ENCODE data around the gene SORCS2.

Gene SORCS2

DNA sequence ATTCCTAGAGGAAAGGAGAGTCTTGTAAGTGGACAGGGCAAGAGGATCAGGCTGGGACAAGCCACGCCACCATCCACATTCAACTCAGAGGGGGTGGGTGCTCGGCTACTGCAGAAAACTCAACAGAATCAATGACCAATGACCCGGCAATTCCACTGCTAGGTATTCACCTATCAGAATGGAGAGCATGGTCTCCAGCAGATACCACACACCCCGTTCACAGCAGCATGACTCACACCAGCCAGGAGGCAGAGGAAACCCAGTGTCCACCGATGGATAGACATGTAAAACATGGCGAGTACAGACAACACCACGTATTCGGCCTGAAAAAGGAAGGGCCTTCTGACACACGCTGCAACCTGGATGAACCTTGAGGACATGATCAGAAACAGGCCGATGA lies 571.5 kb downstream of the SORCS2 start:
- no peak for DNase-seq

DNA sequence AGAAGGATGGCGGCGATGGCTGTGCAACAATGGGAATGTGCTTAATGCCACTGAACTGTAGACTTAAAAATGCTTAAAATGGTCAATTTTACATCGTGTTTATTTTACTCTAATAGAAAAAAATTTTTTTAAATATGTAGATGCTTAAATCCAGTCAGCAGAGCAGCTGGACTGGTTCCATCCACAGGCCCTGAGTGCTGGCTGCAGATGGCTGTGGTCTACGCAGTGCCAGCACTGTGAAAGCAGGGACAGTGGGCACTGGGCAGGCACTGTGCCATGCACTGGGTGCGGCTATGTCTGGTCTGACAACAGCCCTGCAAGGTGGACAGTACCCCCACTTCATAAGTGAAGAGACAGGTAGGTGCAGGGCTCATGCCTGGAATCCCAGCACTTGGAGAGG lies 572.1 kb downstream of the SORCS2 start:
- no peak for DNase-seq

DNA sequence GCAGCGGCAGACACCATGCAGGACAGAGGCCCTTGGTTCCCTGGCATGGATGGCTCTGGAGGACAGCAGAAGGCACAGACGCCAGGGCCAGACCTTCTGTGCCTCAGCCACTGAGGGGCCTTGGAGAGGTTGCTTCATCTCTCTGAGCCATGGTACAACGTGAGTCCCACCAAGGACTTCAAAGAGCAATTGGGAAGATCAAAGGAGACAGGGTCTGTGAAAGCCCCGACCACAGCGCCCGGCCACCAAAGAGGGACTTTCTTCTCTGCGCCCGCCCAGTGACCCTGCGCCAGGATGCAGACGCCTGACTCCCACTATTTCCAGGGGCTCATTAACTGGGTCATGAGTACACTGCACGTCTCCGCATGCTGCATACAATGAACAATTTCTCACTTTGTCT lies 573.3 kb downstream of the SORCS2 start:
- DNase-seq = no peak

DNA sequence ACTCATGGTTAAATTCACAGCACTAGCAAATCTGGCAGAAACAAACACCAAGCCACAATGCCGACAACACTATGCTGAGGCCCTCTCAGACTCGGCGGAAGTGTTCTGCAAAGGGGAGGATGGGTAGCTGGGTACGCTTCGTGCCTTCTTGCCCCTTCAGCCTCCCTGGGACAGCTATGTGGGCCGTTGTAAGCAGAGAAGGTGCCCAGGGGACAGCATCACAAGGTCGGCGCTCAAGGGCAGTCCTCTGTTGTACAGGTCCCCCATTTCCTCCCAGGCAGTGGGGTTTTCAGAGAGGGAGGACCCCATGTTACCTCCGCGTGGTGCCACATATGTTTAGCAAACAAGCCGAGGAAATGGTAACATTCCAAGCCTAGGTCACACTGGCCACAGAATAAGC lies 573.7 kb downstream of the SORCS2 start:
- DNase-seq = no peak

DNA sequence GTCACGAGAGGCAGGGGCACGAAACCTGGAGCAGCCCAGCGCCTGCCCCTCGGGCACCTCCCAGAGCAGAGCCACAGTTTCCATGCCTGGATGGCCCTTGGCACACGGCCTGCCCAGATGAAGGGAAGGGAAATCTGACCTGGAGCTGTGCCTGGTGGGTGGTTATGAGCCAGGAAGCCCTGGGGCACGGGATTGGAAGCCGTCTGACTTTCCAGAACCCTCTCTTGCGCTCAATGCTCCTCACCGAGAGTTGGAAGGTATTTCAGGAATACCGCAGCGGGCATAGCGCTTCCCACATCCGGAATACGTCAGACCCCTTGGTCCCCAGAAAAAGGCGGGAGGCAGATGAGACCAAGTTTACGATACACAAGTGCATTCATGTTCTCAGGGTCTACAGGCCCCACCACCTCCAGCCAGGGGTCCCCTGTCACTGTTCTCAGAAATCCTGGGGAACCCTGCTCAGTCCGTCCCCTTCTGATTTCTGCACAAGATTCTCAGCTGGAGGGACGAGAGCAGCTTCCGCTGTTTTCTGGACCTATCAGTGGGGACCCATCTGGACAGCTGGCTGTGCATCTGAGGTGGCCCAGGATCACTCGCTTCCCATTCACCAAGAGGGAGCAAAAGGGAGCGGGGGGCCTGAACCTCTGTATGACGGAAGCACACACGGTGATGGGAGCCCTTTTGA lies 574.5 kb downstream of the SORCS2 start:
- no peak for DNase-seq

DNA sequence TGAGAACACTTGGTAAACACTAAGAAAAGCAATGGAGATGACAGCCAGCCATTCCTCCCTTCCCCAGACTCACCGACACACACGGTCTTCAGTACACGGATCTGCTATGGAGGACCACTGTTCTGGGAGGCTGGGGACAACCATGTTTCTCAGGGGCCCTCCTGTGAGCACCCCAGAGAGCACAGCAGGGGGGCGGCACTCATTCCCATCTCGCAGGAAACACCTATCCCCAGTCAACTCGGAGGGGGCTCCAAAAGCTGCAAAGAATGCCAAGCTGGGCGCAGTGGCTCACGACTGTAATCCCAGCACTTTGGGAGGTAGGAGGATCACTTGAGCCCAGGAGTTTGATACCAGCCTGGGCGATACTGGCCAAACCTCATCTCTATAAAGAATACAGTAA lies 575.2 kb downstream of the SORCS2 start:
- DNase-seq = no peak

DNA sequence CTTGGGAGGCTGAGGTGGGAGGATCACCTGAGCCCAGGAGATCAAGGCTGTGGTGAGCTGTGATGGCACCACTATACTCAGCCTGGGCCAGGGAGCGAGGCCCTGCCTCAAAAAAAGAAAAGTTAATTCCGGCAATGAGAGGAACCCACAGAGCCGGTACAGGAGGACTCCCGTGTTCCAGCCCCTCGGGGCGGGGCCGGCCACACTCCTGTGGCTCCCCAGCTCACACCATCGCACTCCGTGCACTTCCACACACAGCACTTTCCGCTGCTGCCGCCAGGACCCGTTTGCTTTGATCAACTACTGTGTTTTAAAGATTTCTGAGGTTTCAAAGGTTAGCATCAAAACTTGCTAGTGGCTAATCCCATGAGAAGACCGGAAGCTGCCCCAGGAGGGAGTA lies 575.6 kb downstream of the SORCS2 start:
- no peak for DNase-seq

DNA sequence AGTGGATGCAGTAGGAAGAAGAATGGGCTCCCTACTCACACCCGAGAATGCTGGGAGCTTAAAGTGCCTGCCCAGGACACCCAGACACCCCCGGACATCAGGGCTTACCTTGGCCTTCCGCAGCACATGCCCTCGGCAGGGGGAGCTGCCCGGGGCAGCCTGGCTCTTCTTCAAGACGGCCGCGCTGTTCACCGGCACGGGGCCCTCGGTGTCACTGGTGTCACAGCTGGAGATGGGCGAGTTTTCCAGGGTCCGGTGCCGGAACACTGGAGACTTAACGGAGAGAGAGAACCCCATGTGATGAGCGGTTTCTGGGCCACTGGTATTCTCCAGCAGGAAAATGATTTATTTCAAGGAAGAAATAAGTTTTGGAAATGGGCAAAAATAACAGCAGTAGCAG lies 576.4 kb downstream of the SORCS2 start:
- no peak for DNase-seq

DNA sequence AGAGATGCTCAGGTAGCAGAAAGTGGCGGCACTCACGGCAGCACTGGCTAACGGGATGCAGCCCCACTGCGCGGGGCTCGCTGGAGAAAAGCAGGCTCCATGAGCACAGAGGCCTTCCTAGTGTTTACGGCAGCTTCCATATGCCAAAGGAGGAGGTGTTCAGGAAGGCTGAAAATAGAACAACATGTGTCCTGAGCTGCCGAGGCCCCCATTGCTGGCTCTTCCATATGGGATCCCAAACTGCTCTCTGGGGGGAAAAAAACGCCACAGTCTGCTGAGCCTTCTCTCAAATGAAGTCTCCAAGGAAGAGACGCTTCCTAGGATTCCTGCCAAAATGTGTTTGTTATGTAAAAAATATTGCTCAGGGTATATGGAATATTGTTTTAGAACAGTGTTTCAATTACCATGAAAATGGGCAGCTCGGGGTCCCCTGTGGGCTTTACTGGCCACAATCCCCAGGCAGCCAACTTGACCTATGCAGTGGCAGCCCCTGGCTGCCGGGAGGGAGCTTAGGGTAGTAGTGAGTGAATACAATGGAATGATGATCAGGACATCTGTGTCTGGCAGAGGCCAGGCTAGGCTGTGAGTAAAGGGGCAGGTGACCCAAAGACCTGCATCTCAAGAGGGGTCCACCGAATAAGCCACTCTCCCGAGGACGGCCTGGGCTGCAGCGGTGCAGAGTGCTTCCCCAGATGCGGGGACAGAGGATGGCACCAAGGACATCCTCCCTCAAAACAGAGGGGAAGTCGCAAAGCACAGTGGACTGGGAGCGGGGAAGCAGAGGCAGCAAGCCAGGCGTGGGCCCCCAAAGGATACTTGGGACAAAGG lies 577.3 kb downstream of the SORCS2 start:
- no peak for DNase-seq

DNA sequence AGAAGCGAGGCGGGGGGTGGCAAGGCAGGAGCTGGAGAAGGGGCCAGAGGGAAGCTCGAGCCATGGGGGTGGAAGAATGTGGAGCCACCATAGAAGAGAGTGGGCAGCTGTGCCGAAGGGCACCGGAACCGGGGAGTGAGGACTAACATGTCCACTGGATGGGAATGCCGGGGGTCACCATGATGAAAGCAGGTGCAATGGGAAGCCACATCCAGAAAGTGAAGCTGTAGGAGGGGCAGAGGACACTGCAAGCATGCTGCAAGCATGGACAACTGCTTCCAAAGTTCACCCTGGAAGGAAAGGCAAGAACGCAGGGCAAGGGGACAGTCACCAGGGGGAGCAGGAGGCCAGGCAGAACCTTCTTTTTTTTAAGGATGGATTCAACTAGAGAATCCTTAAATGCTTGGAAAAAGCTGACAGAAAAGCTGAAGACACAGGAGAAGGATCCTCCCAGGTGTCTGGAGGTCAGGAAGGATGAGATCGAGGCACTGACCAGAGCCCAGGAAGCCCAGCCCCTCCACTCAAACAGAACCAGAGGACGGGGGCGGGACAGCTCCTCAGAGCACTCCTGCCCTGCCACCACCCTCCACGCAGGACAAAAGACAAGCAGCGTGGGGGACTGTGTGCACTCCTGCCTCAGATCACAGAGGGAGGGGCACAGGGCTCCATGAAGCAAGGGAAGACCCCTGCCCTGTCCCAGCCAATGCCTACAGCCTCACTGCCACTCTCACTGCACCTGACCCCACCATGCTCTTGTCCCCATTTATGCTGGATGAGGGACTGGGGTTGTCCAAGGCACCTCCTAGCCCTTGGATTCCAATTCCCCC lies 578.1 kb downstream of the SORCS2 start:
- DNase-seq = no peak

DNA sequence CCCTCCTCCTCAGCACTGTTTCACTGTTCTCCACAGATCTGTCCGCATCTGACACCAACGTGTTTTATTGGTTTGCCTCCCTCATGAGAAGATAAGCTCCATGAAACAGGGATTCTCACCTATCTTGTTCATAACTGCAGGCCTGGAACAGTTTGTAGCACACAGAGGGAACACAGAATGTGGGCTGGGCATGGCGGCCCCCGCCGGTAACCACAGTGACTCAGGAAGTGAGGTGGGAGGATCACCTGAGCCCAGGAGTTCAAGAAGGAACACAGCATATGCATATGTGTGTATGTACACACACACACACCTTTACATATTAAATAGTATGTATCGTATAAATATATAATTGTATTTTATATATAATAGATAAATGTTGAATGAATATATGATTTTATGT lies 578.7 kb downstream of the SORCS2 start:
- DNase-seq = peak; percentile 53

DNA sequence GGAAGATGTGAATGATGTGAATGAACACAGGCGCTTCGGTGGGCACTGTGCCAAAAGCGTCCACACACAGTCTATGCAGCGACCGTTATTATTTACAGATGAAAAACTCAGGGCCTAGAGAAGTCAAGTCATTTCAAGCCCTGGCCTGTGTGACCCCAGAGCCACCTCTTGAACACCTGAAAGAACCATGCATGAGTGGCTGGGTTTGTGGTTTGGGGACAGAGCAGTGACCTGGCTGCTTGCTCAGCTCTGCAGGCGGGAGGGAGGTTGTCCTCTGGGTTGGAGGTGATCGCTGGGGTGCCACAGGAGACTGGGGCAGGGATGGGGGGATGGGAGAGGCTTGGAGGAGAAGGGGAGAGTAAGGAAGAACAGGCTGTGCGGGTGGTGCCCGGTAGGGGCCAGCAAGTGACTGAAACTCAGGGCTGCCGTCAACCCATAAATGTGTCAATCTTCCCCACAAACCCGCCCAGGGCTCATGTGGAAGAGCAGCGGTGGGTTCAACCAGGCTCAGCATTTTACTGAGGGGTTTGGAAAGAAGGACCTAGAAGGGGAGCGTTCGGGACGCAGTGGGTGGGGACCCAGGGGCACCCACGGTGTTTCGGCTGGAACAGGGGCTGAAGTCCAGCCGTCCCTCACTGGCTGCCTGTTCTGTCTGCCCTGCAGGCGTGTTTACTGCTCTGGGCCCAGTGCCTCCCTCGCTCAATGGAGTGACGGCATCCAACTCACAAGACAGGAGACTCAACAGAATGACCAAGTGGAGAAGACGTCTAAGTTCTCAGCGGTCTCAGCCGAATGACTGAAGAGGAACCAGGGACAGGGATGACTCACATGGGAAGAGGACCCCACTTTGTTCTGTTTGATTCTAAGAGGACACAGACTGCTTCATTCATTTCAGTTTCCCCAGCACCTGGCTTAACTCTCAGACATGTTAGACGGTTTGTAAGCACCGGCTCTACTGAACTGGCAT lies 579.5 kb downstream of the SORCS2 start:
- no peak for DNase-seq

DNA sequence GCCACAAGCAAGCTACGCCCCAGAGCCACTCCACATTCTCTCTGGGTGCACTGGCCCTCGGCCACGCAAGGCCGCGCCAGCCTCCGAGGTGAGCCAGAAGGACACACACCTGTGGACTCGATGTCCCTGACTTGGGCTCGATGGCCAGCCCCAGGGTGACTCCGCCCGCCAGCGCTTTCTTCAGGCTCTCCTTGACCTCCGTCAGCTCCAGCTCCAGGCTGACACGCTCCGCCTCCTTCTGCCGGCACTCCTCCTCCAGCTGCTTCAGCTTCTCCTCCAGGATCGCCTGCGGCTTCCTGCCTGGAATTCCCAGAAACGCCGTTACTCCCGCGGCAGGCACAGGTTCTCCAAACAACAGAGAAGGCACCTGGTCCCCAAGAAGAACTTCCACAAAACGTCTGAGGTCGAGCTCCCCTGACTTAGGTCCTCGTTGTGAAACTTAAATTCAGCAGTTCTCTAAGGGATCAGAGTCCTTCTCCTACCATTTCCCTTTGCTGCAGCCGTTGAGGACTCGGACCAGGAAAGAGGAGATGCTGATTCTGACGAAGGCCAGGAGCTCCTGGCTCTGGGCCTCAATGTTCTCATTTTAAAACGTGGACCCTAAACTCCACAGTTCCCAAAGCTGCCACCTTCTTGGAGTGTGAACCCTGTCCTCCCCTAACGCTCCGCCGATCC lies 580.5 kb downstream of the SORCS2 start:
- DNase-seq = no peak

DNA sequence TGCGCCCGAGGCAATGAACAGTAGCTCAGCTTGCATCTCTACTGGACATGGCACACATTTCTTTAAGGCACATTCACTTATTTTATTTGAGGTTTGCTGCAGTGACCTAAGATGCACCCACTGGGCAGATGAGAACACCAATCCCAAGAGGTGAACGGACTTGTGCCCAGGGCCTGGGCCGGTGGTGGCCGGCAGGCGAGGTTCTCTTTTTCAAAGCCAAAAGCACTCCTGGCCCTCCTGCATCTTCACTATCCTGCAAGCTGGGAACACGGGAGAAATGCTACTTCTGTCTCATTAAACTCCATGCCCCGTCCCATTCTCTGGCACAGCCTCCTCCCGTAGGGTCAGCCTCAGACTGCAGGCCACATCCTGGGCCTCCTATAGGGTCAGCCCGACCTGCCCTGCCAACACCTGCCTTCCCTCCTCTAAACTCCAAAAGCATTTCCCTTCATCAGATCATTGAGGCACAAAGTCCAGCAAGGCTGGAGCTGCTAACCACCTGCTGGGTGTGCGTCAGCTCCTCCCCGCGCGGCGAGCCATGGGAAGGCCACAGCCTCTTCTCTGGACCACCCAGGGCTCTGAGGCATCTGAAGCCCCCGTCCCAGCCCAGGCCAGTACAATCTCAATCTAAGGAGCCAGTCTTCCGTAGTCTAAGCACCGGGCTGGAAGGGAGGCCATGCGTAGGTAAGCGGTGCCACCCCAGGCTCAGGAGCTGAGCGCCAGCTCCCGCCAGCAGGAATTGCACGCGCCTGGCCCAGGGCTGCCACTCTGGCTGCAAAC lies 581.3 kb downstream of the SORCS2 start:
- no peak for DNase-seq

DNA sequence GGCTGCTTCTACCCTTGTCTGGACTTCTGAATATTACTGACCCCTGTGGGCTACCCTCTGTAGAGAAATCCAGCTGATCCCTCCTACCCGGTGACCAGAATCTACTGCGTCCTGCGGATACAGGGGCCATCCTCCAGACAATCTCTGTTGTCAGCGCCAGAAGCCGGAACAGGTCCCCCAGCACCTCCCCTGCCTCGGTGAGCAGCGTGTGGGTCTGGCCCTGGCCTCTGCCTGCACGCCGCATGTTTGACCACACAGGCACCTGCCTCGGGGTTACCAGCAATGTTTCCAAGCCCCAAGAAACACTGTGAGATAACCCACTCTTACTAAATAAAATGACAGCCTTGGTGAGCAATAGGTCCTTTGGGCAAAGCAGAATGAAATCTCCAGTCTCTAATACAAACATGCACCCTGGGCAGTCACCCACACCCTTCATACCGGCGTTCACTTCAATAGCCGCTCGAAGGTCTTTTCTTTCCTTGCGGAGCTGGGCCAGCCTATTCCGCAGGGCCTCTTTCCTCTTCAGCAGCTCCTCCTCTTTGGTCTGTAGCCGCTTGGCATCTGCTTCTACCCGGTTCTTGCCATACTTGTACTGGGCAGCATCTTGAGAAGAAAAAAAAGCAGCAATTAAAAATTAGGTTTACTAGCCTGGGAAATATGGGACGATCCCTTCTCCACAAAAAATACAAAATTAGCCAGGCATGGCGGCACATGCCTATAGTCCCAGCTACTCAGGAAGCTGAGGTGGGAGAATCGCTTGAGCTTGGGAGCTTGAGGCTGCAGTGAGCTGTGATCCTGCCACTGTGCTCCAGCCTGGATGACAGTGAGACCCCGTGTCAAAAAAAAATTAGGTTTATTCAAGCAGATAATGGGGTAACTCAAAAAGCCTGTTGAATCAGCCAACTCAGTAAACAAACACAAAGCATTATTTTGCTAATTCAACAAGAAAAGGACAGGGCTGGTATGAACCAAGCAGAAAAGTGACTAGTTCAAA lies 582.3 kb downstream of the SORCS2 start:
- DNase-seq = no peak

DNA sequence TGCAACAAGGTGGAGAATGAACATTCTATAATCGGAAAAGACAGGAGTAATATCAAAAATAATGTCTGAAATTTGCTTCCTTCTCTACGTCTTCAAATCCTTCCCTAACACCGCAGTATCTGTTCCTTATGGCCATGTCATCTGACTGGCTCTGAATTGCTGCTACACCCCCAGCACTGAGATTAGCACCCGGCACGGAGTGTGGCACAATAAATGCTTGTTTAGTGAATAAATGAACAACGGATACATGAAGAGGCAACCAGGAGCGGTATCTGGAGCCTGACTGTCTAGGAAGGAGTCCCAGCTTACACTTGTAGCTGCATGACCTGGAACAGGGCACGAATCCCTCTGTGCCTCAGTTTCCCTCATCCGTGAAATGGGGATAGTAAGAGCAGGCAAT lies 583.1 kb downstream of the SORCS2 start:
- no peak for DNase-seq

DNA sequence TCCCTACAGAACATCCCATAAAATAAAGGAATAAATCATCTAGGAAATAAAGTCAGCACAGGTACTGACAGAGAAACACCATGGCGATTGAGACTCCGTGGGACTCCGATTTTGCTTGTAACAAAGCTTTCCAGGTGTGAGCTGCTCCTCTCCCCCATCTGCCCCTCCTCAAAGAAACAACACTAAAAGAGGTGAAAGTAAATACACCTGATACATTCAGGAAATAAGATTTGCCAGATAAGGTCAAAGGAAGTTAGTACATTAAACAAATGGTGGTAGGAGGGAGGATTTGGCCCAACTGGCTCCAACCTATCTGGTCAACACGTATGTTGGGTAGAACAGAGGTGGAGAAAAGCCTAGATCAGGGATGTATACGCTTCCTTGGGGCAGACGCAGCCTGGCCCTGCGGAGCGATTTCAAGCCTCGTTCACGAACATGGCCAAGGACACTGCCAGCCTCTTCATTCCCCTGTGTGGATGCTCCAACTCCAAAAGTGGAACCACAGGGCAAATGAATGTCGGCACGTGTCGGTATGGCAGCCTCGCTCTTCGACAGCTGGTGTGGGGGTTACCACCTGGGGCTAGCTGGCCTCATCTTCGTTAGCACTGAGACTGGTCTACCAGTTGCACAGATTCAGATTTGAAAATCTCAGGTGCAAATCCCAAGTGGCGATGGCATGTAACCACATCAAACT lies 584.8 kb downstream of the SORCS2 start:
- no peak for DNase-seq

DNA sequence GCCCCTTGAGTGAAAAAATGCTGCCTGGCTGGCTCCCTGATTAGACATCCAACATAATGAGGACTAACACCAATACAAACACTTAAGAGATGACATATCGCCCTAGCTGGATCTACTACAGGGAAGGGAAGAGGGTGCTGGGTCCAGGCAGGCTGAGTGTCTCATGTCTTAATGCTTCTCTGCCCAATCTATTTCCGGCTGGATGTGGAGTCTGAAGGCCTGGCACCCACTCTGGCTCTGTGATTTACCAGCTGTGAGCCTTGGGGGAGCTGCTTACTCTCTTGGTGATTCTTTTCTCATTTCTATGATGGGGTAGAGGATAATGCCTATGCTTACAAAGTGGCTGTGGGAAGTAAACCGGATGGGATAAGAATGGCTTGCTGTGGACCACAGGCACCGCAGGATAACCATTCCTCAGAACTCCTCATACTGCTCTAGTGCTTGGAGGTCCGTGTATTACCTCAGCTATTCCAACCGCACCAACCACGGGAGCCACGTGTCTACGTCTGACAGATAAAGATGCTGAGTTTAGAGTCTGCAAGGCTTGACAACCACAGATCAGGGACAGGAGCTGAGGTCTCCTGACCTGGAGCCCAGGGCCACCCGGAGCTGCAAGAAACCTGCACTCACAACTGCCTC lies 585.7 kb downstream of the SORCS2 start:
- DNase-seq = no peak

Data from stimulated activated CD8-positive, alpha-beta memory T cell treated with anti-CD3 and anti-CD28 coated beads, Interleukin-4, amount 100 ng/mL, for 48 hours (primary cell).